Measurements from ENCODE around the gene CPNE2. TPM values are rescaled to one million over a fixed set of nuclear protein-coding genes. Genes with fewer than 3 reads are reported as not detected.

Gene CPNE2
- total and polyA plus RNA-seq, 8 donors = 49.4 to 72.1 (median 67.5) TPM

DNA sequence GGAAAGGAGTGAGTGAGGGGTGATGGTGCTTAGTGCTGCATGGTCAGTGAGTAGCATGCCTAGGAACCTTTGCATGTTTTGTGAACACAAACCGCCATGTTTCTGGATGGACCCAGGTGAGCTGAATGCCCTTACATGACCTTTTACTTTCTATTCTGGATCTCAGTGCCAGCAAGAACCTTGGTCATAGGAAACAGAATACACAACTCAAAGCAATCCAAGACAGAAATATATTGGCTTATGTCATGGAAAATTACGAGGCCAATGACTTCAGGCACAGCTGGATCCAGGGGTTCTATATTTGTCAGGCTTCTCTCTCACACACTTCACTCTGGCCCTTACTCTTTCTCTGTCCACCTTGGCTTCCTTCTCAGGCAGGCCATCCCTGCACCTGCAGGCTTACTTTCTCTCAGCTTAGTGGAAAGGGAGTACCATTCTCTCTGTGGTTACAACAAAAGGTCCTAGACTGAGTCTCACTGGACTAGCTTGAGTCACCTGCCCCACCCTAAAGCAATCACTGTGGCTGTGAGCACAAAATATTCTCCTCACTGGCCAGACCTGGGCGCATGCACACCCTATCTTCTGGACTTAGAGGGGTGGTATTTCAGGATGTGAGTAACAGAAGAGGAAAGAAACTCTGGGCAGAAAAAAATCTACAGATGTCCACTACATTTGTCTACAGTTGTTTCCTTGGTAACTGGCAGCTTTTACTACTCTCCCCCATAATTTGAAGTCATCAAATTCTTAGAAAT is 20.4 kb upstream of the CPNE2 start:
- TF ChIP-seq, protein P1, sequence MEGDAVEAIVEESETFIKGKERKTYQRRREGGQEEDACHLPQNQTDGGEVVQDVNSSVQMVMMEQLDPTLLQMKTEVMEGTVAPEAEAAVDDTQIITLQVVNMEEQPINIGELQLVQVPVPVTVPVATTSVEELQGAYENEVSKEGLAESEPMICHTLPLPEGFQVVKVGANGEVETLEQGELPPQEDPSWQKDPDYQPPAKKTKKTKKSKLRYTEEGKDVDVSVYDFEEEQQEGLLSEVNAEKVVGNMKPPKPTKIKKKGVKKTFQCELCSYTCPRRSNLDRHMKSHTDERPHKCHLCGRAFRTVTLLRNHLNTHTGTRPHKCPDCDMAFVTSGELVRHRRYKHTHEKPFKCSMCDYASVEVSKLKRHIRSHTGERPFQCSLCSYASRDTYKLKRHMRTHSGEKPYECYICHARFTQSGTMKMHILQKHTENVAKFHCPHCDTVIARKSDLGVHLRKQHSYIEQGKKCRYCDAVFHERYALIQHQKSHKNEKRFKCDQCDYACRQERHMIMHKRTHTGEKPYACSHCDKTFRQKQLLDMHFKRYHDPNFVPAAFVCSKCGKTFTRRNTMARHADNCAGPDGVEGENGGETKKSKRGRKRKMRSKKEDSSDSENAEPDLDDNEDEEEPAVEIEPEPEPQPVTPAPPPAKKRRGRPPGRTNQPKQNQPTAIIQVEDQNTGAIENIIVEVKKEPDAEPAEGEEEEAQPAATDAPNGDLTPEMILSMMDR (IDR thresholded peaks at IDR 0.05) = no peak
- Histone ChIP-seq H3K36me3 (peaks cover 0 to 81% of the 10 kb centered on the region in 2 donors), H3K27ac (no peak overlapping the region), H3K9me3 (no peaks in the 10 kb centered on the region), H3K4me1 (peaks cover 0 to 16% of the 10 kb centered on the region in 2 donors), H3K27me3 (no peaks in the 10 kb centered on the region), H3K4me3 (no peak overlapping the region)
- DNase-seq (peak in 1 of 4 donors; percentile 13), ATAC-seq (peak; percentile 32)
- intact Hi-C loops (cut with DNase I) = no loop called here

DNA sequence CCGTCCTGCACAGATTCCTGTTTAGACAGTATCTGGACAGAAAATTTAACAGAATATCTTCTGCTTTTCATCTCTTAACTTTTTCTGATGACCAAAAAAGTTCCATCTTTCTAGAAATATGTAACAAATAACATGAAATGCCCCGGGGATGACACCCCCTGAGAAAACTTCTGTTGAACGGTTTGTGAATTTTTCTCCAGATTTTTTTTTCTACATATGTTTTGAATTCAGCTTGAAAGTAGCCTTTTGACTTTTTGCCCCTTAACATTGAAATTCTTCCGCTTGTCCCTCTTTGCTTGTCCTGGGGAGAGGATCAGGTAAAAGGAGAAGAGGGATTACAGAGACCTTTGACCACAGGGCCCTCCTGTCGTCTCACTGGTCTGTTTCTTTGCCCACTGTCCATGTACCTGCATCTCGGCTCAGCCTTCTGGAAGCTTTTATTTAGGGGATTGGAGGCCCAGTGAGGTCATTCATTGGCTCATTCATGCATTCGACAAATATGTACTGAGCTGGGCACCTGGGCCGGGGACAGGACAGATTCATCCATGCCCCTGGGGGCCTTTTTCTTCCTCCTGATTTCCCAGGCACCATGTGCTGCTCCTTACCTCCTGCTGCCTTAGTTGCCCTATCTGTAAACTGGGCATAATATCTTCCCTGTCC is 19.6 kb upstream of the CPNE2 start:
- TF ChIP-seq, protein P1 (IDR thresholded peaks at IDR 0.05) = no peak
- no peaks in the 10 kb centered on the region for H3K9me3 ChIP-seq
- intact Hi-C loops (cut with DNase I) = no loop called here

DNA sequence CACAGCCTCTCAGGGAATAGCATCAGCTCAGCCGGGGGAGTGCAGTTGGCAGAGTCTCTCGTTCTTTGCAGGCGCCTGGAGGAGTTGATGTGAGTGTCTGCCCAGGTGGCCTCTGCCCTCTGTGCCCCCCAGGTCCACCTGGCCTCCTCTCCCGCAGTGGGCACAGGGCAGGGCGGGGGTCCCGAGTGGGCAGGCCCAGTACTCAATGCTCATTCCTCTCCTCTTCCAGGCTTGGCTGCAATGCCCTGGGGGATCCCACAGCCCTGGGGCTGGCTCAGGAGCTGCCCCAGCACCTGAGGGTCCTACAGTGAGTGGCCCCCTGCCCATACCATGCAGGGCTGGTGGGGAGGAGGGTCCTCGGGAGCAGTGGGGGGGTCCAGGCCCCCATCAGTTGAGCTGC is 14.7 kb upstream of the CPNE2 start:
- peaks cover 0 to 100% of the 10 kb centered on the region in 2 donors for H3K36me3 ChIP-seq
- ATAC-seq = no peak
- TF ChIP-seq, protein P1 (IDR thresholded peaks at IDR 0.05) = no peak
- intact Hi-C loops (cut with DNase I) = no loop called here
- no peaks in the 10 kb centered on the region for H3K27me3 ChIP-seq
- H3K9me3 ChIP-seq = no peaks in the 10 kb centered on the region
- DNase-seq = no peak
- no peak overlapping the region for H3K4me3 ChIP-seq
- no peaks in the 10 kb centered on the region for H3K4me1 ChIP-seq
- no peak overlapping the region for H3K27ac ChIP-seq

More for the DNA sequence above, 19.6 kb upstream of the CPNE2 start:
- Histone ChIP-seq H3K36me3 (peaks cover 0 to 82% of the 10 kb centered on the region in 2 donors), H3K27ac (no peak overlapping the region), H3K27me3 (no peaks in the 10 kb centered on the region), H3K4me1 (peaks cover 0 to 16% of the 10 kb centered on the region in 2 donors), H3K4me3 (no peak overlapping the region)
- ATAC-seq = no peak
- DNase-seq = no peak

DNA sequence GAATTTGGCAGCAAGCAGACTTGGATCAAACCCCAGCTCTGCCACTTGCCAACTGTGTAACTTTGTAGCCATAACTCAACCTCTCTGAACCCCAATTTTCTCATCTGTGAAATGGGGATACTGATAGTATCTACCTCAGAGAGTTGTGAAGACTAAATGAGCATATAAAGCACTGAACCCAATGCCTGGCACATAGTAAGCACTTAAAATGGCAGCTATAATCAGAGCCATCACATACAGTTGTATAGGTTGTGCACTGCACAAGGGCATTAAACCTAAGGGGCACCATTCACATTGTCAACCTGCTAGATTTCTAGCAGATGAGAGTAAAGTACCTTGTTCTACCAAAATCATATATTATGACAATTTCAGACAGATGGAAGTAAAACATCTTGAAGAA is 10.6 kb upstream of the CPNE2 start:
- Histone ChIP-seq H3K4me3 (no peak overlapping the region), H3K36me3 (peaks cover 0 to 68% of the 10 kb centered on the region in 2 donors), H3K27me3 (no peaks in the 10 kb centered on the region), H3K4me1 (peaks cover 3 to 20% of the 10 kb centered on the region in 2 donors), H3K27ac (no peak overlapping the region), H3K9me3 (no peaks in the 10 kb centered on the region)
- ATAC-seq (no peak), DNase-seq (no peak)
- intact Hi-C loops (cut with DNase I) = loop anchor here in 1 of 2 donors (5.0 to 10.0 kb wide), 2 partner anchors 86 to 213 kb away; no protein-coding TSS in a partner anchor
- TF ChIP-seq, protein P1 (IDR thresholded peaks at IDR 0.05) = no peak

DNA sequence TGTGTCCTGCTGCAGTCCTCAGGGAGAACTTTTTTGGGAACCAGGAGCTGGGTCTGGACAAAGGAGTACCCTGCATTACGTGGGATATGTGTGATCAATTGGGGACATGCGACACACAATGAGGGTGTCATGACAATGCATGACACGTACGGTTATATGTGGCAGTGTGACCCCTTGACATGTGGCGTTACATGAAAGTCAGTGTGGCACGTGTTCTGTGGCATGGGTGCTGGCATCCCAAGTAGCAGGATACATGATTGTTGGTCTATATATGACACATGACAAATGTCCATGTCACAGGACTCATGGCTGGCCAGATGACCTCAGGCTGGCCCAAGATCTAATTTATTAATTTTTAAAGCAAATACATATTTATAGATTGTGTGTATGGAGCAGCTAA is 9.7 kb upstream of the CPNE2 start:
- ATAC-seq = no peak
- TF ChIP-seq, protein P1 (IDR thresholded peaks at IDR 0.05) = no peak
- no peaks in the 10 kb centered on the region for H3K9me3 ChIP-seq
- no peak for DNase-seq
- no peak overlapping the region for H3K27ac ChIP-seq
- intact Hi-C loops (cut with DNase I) = loop anchor here in 1 of 2 donors (5.0 to 10.0 kb wide), 2 partner anchors 85 to 212 kb away; no protein-coding TSS in a partner anchor
- no peak overlapping the region for H3K4me3 ChIP-seq
- H3K36me3 ChIP-seq = peaks cover 0 to 59% of the 10 kb centered on the region in 2 donors
- peaks cover 3 to 20% of the 10 kb centered on the region in 2 donors for H3K4me1 ChIP-seq
- H3K27me3 ChIP-seq = no peaks in the 10 kb centered on the region

Data from left lung (tissue), 10 donors.